Calu3 (cell line): Measurements from ENCODE around the gene C1QTNF6. TPM values are rescaled to one million over a fixed set of nuclear protein-coding genes. Genes with fewer than 3 reads are reported as not detected.

ENCODE experiments used
- BruUV-seq: library from RNA; stranded (reverse); fragments of 400-500 nt; replicated peaks from 2 replicates; lab custom pipeline; 2021; lab: Mats Ljungman, UMichigan
- CTCF ChIA-PET: fragments of 300-600 bp; sonication (Branson Sonifier 250); formaldehyde crosslinking; loops from one replicate; lab custom pipeline; 2022; ENCODE audit warnings: antibody characterized with exemption; lab: Charles Lee
- DNase-seq: peaks from one replicate; pipeline ENCODE4 v3.0.0; 2022
- H3K27ac Mint-ChIP-seq: one replicate; pipeline ENCODE4 v1.8.0; 2022; ENCODE audit warnings: mixed read lengths; ENCODE audit not compliant: unreplicated experiment
- H3K27me3 Mint-ChIP-seq: one replicate; pipeline ENCODE4 v1.8.0; 2022; ENCODE audit warnings: mixed read lengths; ENCODE audit not compliant: unreplicated experiment
- H3K36me3 Mint-ChIP-seq: one replicate; pipeline ENCODE4 v1.8.0; 2022; ENCODE audit warnings: mild to moderate bottlenecking, moderate library complexity, mixed read lengths; ENCODE audit not compliant: insufficient read depth, unreplicated experiment
- H3K4me1 Mint-ChIP-seq: one replicate; pipeline ENCODE4 v1.8.0; 2022; ENCODE audit warnings: mild to moderate bottlenecking, low read depth, mixed read lengths; ENCODE audit not compliant: unreplicated experiment
- H3K4me3 Mint-ChIP-seq: one replicate; pipeline ENCODE4 v1.8.0; 2022; ENCODE audit warnings: mild to moderate bottlenecking, low read depth, moderate library complexity, mixed read lengths; ENCODE audit not compliant: unreplicated experiment
- H3K9me3 Mint-ChIP-seq: one replicate; pipeline ENCODE4 v1.8.0; 2022; ENCODE audit warnings: low read depth, mixed read lengths; ENCODE audit not compliant: unreplicated experiment
- CTCF ChIP-seq: fragments of 200-600 bp; IDR thresholded peaks from one replicate; pipeline ENCODE4 v1.8.0; 2022; ENCODE audit warnings: antibody characterized with exemption; ENCODE audit not compliant: unreplicated experiment
- intact Hi-C: fragments of 100-400 bp; cut with micrococcal nuclease; formaldehyde crosslinking; loops from one replicate; pipeline ENCODE4 v1.10.0; 2022; ENCODE audit not compliant: unreplicated experiment
- total RNA-seq: library from RNA; stranded (reverse); gene quantifications from 2 replicates; pipeline ENCODE4 v1.2.3, GENCODE V29; 2022

C1QTNF6 gene
- total RNA-seq, 1 experiment from 2014 or later: 6.2 TPM

GRCh38 chr22:37175414-37176281 is 12.4 kb downstream of the C1QTNF6 start:
- TF ChIP-seq CTCF: no peak
- BruUV-seq: no TSS peak
- no peak for DNase-seq
- Mint-ChIP-seq H3K27me3 (peaks cover 59% of the 10 kb centered on the region), H3K36me3 (peaks cover 11% of the 10 kb centered on the region), H3K9me3 (no peaks in the 10 kb centered on the region), H3K4me1 (peaks cover 28% of the 10 kb centered on the region), H3K27ac (no peak overlapping the region), H3K4me3 (no peak overlapping the region)
- intact Hi-C loops: no loop called here
- CTCF ChIA-PET: interaction anchor here (1.3 kb wide), 1 partner anchor 8 kb away, joined by 3 read pairs; no protein-coding TSS in a partner anchor

GRCh38 chr22:37174964-37175363 is 13.1 kb downstream of the C1QTNF6 start:
- no peak overlapping the region for H3K4me3 Mint-ChIP-seq
- H3K27ac Mint-ChIP-seq: no peak overlapping the region
- CTCF ChIA-PET: interaction anchor here (1.3 kb wide), 1 partner anchor 9 kb away, joined by 3 read pairs; no protein-coding TSS in a partner anchor
- DNase-seq: no peak
- BruUV-seq: no TSS peak
- TF ChIP-seq CTCF: no peak
- peaks cover 66% of the 10 kb centered on the region for H3K27me3 Mint-ChIP-seq
- no peaks in the 10 kb centered on the region for H3K9me3 Mint-ChIP-seq
- peaks cover 11% of the 10 kb centered on the region for H3K36me3 Mint-ChIP-seq
- H3K4me1 Mint-ChIP-seq: peaks cover 28% of the 10 kb centered on the region
- intact Hi-C loops: no loop called here

GRCh38 chr22:37173709-37174108 is 14.3 kb downstream of the C1QTNF6 start:
- TF ChIP-seq CTCF: no peak
- peaks cover 11% of the 10 kb centered on the region for H3K36me3 Mint-ChIP-seq
- peaks cover 79% of the 10 kb centered on the region for H3K27me3 Mint-ChIP-seq
- H3K27ac Mint-ChIP-seq: no peak overlapping the region
- intact Hi-C loops: no loop called here
- CTCF ChIA-PET: no interaction called here
- peaks cover 28% of the 10 kb centered on the region for H3K4me1 Mint-ChIP-seq
- no TSS peak for BruUV-seq
- DNase-seq: no peak
- no peaks in the 10 kb centered on the region for H3K9me3 Mint-ChIP-seq
- H3K4me3 Mint-ChIP-seq: no peak overlapping the region

GRCh38 chr22:37172266-37173245 is 15.5 kb downstream of the C1QTNF6 start:
- intact Hi-C loops: no loop called here
- H3K4me3 Mint-ChIP-seq: no peak overlapping the region
- H3K4me1 Mint-ChIP-seq: peaks cover 25% of the 10 kb centered on the region
- DNase-seq: no peak
- no peak overlapping the region for H3K27ac Mint-ChIP-seq
- peaks cover 11% of the 10 kb centered on the region for H3K36me3 Mint-ChIP-seq
- CTCF ChIA-PET: interaction anchor here (1.0 kb wide), 1 partner anchor 25 kb away, joined by 3 read pairs; no protein-coding TSS in a partner anchor
- TF ChIP-seq CTCF: no peak
- no TSS peak for BruUV-seq
- peaks cover 72% of the 10 kb centered on the region for H3K27me3 Mint-ChIP-seq
- no peaks in the 10 kb centered on the region for H3K9me3 Mint-ChIP-seq
